Left forelimb (tissue), 1 donor: ENCODE measurements around the gene PGBD5.

Experiments
- DNase-seq: peaks from one replicate; pipeline ENCODE4 v3.0.0-alpha.2; 2018; ENCODE audit warnings: low spot score

Gene PGBD5

DNA sequence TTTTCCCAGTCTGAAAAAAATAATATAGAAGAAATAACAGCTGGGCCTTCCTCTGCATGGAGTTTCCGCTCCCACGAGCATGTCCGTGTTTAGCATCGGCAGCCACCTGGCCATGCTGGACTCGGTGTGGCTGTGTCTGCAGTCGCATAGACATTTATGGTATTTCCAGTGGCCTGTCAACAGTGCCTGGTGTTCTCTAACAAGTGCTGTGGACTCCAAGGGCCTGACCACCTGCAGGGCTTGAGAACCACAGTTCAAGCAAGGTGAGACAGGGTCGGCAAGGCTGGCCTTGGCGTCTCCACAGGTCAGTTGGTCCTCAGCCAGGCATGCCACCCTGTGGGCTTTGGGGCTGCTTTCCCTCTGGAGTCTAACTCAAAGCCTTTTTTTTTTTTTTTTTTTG is 124.8 kb downstream of the PGBD5 start:
- DNase-seq, result no peak

DNA sequence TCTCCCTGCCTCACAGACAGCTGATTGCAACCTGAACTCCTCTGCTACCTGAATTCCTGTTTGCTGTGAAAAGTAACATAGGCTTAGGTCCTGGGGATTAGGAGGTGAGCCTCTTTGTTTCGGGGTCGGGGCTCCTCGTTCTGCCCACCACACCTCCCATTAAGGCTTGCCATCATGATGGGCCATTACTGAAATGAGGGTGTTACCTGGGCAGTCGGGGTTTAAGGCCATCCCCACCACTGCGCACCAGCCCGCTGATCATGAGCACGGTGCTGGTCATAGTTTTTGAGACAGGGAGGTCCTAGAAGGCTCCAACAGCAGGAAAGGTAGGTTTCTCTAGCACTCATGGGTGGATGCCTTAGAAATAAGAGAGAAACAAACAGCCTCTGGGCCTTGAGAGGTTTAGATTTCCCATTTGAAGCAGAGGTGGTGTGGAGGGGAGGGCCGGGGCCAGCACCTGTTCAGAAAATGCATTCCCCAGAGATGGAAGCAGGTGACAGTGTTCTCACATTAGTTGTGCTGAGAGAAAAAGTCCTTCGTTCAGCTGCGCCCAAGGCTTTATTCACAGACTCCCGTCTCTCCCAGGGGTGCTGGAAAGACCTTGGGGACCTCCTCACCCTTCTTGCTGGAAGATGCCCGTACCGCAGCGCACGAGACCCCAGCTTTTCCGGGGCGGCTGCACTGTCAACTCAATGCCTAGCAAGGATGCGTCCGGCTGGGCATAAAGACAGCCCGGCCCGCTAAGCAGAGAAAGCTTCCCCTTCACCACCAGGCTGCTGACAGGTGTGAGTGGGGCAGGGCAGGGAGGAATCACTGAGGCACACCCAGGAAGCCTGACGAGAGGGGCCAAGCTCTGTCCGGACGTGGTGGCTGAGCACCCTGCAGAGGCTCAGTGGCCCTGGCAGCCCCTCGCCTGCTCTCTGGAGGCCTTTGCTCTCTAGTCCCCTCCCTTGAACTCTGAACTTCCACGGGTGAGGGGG is 125.5 kb downstream of the PGBD5 start:
- no peak for DNase-seq

DNA sequence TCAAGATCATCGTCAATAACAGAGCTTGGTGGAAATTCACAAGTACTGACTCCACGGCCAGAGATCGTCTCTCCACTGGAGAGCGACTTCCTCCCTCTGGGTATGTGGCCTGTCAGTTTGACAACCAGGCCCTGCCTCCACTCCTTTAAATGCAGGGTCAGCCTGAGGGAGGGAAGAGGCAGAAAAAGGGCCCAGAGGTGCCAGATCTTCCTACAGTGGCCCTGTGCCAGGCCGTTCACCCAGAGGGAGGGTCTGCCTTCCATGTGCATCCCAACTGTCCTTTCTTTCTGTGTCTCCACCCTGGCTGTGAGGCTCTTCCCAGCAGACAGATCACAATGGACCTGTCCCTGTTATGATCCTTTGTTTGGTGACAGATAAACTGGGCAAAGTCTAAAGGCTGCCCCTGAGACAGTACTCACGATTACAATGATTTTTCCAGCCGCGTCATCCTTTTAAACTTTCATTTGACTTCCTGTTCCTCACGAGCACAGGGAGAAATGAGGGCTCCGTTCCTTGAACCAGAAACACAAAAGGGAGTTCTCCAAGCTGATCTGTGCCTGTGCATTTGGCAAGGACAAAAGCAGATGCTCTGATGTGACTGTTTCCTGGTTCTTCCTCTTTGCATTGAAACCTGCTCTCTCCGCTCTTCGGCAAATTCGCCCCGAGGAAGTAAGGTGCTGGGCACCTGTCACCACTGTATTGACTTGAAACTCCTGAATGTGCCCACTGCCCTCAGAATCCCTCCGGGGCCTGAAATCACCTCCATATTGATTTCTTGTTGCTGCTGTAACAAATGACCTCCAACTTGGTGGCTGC is 126.7 kb downstream of the PGBD5 start:
- DNase-seq, result no peak

DNA sequence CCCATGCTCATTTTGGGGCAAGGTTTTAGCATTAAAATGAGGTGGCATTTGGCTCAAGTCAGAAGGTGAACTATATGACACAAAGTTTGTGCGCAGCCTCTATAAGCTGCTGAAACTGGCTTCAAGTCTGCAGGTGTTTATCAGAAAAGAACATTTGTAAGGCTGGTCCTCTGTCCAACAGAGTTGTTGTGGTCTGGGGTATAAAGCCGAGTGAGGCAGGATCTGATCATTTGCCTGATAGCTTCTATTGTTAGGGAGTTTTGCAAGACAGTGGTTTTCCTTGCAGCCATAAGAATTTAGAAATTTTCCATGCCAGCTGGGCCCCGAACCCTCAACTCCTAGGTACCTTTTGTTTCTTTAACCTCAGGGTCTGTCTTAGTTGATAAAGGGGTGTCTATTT is 130.8 kb downstream of the PGBD5 start:
- DNase-seq, result no peak

DNA sequence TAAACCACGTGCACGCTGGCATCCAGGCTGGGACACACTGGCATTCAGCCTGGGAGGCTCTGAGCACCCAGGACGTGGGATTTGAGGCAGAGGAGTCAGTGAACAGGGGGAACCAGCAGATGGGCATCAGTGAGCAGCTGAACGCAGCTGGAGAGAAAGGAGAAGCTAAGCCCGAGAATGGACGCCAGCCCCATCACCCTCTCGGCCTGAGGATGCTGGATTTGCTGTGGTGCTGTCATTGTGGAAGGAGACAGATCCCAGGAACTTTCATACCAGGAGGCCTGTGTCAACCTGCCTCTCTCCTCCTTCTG is 132.8 kb downstream of the PGBD5 start:
- no peak for DNase-seq

DNA sequence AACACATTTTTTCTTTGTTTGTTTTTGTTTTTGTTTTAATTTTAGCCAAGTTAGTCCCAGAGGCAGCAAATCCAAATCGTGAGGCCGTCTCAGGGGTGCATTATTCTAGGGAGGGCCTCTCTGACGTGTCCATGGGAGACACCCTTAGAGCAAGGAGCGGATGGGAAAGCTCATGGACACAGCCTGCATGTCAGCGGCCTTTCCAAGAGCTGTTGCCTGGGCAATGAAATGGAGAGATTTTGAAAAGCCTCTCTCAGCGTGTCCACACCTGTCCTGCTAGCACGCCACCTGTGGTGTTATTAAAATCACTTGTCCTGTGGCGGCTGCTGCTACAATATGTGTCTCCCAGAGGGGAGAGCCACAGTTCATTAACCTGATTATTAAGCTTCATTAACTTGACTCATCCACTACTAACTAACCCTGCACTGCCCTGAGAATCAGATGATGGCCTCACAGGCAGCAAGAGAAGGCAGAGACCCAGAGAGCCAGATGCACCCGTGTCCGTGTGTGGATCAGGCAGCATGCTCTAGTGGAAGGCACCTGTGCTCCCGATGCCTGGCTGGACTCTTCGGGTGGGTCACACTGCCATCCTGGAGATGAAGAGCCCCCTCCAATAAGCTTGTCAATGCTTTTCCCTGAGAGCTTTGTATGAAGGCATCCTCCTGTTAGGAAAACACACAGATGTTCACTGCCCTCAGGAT is 133.3 kb downstream of the PGBD5 start:
- no peak for DNase-seq

DNA sequence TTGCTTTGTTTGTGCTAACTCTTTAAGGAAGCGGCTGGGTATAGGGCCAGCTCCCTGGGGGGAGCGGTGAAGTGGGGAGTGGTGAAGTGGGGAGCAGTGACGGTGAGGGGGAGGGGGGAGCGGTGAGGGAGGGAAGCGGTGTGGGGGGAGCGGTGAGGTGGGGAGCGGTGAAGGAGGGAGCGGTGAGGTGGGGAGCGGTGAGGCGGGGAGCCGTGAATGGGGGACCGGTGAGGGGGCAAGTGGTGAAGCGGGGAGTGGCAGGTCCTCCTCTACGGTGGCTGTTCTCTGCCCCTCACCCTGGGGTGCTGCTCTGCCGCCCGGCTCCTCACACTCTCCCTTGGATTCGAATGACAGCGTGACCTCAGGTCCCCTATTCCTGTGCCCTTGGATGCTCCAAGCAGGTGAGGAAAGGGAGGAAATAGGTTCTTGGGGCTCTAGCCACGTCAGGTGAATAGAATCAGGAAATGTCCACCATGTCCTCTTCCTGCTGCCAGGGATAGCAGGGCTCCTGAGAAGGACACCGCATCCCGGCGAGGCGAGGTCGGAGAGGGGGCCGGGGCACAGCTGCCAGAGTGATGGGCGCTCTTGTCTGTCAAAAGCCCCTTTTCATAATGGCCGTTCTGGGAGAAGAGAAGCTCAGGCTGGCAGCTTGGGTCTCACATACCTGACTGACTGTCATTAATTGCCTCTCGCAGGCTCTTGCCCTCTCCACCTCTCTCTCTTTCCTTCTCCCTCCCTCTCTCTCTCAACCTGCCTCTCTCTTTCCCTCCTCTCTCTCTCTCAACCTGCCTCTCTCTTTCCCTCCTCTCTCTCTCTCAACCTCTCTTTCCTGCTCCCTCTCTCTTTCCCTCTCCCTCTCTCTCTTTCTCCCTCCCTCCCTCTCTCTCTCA is 134.2 kb downstream of the PGBD5 start:
- no peak for DNase-seq

DNA sequence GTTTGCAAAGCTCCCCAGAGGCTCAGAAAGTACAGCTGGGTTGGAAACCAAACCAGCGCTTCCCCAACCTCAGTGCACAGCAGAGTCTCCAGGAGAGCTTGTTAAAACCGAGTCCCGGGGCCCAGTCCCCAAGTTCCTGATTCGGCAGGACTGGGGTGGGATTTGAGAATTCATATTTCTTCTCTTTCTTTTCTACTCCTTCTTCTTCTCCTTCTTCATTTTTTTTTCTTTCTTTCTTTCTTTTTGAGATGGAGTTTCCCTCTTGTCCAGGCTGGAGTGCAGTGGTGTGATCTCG is 136.8 kb downstream of the PGBD5 start:
- no peak for DNase-seq

DNA sequence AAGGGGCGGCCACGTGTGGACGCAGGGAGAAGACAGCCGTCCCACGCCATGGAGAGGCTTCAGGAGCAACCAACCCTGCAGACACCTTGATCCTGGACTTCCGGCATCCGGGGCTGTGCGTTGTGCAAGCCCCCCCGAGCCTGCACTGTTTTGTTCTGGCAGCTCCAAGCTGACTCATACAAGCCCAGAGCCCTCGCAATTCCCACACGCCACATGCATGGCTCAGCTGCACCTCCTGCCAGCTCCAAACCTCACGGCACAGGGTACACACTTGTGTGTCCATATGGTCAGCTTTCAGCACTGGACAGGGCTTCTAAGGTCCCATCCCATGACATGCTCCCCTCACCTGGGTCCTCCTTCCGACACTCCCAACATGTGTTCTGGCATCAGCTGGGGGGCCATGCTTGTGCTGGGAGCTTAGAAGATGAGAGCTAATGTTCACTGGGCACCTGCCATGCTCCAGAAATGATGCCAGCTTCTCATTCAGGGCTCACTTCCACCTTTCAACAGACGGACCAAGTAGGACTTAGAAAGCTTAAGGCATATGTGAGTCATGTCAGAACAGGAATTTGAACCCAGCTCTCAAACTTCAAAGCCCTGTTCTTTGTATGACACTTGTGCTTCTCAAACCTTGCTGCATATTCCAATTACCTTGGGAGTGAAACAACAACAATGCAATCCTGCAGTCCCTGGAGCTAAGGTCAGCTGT is 137.3 kb downstream of the PGBD5 start:
- DNase-seq, result no peak

DNA sequence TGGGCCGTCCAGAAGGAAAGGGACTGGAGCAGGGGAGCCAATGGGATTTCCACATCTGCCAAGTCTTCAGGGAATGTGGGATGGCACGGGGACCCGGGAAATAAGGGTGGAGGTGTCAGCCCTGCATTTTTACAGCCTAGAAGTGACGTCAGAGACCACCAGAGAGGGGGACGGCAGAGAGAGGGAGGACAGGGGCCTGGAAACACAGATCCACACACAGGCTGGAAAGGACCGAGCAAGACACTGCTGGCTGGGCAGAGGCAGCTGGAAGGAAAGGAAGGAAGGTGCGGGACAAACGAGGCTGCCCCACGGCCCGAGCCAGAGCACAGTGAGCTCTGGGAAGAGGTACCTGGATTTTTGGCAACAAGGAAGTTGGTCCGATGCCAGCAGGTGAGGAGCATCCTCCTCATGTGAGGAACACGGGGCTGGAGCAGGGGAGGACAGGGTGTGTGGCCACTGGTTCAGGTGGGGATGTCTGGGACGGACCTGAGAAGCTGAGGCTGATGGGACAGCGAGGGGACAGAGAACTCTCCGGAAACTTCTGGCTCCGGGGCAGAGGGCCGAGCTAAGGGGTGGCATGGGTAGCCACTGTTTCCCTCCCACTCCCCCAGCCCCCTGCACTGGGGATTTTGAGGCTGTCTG is 138.3 kb downstream of the PGBD5 start:
- DNase-seq, result no peak

DNA sequence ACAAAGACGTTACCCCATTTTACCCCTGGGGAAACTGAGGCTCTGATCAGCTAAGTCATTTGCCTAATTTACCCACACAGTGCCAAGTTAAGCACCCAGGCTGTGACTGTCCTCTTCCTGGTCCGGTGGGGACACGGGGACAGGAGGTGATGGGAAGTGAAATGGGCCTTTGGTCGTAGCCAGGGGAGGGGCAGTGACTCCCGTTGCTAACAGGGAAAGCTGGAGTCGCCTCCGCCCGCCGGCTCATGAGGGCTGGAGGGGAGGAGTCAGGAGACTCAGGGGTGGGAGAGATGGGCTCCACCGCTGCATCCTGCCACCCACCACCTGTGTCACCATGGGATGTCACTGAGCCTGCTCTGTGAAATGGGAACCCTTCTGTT is 139.3 kb downstream of the PGBD5 start:
- DNase-seq, result no peak

DNA sequence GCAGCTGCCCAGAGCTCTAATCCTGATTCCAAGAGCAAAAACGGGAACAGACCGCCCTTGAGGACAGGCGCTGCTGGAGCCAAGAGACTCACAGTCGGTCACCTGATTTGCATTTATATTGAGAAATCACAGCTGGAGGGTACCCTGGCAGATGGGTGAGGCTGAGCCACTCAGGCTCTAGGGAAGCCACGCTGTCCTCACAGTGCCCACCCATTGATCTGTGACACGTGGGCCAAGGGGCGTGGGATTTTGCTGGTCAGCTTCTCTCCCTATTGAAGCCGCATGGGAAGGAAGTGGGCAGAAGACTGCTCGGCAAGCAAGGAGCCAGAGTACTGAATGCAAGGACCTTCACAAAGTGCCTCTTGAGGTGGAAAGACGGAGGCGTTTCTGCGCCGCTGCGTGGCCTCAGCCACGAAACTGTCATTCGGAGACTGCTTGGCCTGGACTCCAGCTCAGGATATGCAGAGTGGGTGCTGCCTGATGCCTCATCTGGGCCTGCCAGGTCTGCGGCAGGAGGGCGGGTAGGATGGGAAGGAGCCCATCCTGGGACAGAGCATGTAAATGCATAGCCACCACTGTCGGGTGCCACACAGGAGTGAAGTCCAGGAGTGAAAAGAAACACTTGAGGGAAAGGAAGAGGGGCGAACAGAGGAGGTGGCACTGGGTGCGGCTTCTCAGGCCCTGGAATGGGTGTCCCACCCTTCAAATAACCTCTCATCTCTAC is 139.8 kb downstream of the PGBD5 start:
- DNase-seq, result no peak

DNA sequence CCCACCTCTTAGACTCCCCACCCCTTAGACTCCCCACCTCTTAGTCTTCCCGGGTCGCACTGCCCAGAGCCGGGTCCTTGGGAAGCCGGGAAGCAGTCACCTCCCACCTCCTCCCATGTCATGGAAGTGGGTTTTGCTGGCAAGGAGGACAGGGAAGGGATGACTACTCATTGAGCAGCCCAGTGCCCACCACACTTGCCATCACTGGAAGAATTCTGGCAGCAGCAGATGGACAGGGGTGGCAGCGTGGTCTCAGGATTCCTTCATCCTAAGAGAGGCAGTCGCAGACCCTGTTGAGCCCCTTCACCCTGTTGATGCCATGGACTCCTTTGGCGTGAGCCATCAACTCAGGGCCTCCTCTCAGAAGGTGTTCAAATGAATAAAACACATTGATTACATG is 140.8 kb downstream of the PGBD5 start:
- DNase-seq, result no peak

DNA sequence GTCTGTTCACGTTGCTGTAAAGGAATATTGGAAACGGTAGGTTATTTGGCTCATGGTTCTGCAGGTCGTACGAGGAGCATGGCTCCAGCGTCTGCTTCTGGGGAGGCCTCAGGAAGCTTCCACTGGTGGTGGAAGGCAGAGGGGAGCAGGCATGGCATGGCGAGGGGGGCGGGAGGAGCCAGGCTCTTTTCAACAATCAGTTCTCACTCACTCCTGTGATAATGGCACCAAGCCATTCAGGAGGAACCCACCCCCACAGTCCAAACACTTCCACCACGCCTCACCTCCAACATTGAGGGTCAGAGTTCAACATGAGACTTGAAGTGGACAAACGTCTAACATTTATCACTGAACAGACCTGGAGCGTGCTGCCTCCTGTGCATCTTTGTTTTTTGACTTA is 141.2 kb downstream of the PGBD5 start:
- no peak for DNase-seq

DNA sequence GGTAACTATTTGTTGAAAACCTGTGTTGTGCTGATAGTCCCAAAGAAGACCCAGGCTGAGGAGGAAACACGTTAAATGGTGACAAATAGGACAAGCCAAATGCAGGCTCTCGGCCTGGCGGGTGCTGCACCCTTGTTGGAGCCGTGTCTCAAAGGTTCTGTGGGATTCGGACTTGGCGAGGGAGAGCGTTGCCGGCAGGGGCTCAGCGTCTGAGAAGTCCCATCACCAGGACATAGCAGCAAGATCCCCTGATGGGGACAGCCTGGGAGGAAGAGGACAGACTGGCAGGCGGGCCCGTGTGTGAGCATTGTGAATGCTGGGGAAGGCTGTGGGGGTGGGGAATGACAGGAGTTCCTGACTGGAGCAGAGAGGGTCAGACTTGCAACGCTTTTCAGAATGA is 142.5 kb downstream of the PGBD5 start:
- no peak for DNase-seq

DNA sequence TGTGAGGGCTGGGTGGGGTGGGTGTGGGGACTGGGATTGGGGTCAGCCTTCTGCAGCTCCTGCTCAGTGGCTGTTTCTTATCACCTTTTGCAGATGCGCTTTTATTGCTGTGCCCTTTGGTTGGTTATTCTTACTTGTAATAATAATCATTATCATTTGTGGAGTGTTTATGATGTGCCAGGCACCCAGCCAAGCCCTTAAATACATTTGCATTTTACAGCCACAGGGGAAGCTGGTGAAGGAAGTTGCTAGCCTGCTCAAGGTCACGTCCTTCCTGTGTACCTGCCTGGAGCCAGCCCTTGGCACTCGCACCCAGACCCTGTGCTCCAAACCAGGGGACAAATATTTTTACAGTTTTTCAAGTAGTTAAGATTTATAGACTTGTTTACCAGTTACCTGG is 144.0 kb downstream of the PGBD5 start:
- no peak for DNase-seq

DNA sequence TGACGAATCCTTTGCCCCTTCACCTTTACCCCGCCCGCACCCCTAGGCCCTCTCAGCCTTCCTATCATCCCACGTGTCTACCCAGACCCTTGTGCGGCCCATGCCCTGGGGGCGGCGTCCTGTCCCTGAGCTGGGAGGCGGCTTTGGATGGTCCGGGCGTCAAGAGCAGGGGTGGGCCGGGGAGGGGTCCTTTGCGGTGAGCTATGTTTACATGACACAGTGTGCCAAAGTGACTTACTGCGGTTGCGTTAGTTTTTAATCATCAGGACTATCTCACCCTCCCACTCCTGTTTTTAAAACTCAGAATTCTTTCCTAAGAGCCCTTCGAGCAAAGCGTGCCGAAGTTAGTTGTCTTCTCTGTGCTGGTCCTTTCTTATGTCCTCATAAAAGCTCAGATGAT is 144.6 kb downstream of the PGBD5 start:
- DNase-seq, result no peak

DNA sequence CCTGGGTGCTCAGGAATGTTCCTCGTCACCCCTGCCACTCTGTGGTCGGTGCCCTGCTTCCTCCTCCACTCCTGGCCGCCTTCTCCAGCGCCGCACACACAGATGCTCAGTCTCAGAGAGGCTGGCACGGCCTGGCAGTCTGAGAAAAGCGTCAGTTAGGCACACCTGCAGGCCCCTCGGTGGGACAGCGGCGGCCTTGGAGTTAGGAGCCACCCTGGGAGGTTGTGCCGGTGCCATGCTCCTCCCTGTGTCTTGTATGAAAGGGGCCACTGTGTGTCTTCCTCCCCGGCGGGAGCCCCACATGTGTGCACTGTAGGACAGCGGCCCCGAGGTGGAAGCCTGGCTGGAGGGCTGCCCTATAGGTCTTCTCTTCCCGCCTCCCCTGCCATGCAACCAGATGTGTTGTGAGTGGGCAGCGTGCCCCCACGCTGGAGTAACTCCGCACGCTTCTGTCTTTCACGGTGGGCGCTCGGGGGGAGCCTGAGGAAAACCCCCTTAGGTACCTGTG is 145.2 kb downstream of the PGBD5 start:
- no peak for DNase-seq

DNA sequence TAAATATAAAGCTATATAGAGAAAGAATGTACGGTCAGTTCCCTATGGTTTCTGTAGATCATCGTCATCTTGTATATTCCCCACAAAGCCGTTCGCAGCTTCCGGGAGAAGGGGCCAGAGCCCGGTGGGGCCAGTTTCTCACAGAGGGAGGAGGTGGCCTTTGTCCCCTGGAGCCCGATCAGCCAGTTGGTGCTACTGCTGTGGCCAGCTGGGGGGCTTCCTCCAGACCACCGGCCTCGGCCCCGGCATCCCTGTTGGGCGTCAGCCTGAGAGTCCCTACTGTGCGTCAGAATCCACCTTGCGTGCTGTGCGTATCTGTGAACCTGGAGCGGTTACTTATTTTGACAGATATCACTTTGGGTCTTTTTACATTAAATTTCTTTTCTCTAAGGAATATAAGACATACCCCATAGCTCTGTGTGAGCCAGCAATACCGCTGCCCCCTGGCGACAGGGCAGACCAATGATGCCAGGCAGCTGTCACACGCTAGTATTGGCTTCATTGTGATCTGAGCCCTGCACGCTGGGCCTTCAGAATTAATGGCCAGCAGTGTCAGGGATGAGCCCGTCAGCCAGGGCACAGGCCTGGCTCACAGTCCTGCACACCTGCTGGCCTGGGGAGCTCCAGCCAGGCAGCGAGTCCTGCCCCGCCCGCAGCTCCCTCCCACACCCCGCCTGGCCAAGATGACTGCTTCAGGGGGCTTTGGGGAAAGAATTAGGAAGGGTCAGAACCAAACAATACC is 145.9 kb downstream of the PGBD5 start:
- no peak for DNase-seq
